Hematopoietic multipotent progenitor cell treated with erythropoietin and hydrocortisone succinate and interleukin-3 and kit ligand, for 6 days (in vitro differentiated cells): ENCODE data around the gene PRF1.
"Not testable (repeated sequence)": the region's sequence is repeated elsewhere in the genome, so short reads cannot be mapped to it uniquely, and the experiment has no call there.

ENCODE experiments used
- DNase-seq: peaks from one replicate; pipeline ENCODE4 v3.0.0-alpha.2; 2015

PRF1 gene

DNA sequence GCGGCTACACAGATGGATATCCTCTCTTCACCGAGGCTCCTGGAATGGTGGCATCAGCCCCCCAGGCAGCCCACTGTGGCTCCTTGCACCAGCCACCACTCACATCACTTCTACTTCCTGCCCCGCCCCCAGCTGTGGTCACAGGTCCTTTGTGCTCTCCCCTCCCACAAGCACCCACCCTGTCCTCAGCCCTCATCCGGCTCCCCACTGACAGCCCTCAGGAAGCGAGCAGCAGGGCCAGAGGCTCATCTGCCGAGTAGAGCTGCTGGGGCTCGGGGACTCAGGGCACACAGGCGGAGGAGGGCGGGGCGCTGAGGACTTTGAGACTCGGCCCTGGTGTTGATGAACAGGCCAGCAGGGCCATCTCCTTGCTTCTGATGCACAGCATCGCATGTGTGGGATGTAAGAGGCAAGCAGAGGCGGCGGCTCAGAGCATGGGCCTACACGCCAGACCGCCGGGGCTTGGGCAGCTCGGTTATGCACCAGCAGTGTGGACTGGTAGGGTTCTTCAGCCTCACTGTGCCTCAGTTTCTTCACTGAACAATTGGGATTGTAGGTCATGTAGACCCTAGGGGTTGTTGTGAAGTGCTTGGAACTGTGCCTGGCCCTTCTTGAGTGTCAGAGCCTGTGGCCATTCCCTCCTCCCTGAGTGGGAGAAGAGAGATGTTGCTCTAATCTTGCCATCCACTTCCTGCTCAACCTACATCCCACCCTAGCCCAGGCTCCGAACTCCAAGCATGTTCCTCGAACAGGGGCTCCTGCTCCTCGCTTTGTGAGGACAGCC is at the start of gene PRF1:
Gene PRF1 (minus strand): TSS at position 77 of the 784 bp plus-strand sequence. CDS start 1,839 bp downstream, outside the sequence.
- no peak for DNase-seq

- DNase-seq, result peak; percentile 38
These were observed 49.1 kb upstream of the PRF1 start for GRCh38 chr10:70651661-70652060.

- peak; percentile 64 for DNase-seq
These were observed 48.2 kb upstream of the PRF1 start for GRCh38 chr10:70650718-70651117.

DNA sequence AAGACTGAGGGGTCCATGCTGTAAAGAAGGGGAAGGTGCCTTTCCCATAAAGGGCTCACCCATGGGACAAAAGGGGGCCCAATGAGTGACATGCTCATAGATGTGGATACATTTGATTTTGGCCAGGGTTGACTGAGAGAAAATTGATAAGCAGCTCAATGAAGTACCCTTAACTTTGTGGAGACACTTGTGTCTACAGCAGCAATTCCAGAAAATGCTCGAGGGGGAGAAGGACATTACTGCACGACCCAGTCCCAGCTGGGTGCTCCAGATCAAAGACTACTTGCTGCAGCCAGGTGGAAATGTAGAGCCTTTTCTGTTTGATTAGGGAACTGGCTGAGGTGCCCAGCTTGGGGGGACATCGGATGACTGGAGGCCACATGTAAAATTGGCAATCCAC is 47.6 kb upstream of the PRF1 start:
- no peak for DNase-seq

DNA sequence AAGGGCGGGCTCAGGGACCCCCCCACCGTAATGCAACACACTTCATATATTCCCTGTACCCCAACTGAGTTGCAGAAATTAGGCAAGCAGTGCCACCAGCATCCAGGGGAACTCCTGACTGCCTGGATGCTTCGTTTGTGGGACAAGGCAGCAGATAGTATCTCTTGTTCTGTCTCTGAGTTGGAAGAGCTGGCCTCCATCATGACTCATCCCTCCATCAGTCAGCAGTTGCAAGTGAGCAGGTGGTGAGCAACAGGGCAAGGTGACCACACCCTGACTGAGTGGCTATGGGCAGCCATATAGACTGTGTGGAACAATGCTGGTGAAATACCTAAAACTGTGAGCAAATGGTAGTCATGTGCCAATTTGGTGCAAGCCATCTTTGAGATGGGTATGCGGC is 47.0 kb upstream of the PRF1 start:
- DNase-seq, result no peak

DNA sequence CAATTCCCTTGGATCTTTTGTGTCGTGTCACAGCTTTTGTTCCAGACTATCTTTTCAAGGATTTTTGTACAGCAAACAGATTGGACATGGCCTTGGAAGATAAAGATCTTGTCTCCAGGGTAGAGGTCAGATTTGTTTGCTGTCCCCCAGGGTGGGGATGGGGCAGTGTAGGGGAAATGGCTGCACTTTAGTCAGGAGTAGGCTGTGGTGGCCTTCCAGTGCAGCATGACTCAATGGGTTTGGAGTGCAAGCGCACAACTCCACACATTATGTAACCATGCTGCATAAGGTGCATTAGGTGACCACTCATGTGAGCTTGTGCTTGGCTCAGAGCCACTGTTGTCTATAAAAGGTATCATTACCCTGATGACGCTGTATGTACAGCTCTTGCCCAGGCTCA is 45.9 kb upstream of the PRF1 start:
- peak; percentile 36 for DNase-seq

DNA sequence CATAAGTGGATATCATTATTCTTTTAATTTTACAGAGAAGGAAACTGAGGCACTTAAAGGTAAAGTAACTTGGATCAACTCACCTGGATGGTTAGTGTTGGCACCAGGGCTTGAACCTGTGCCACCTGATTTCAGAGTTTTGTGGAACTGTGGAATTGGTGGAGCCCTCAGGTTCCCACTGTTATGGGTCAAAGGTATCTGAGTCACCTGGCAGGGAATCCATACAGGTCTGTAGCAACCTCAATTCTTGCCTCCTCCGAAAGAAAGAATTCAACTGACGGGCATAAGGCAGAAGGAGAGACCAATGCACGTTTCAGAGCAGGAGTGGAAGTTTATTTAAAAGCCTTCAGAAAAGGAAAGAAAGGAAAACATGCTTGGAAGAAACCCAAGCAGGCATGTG is 44.5 kb upstream of the PRF1 start:
- no peak for DNase-seq

- not testable (repeated sequence) for DNase-seq
These were observed 42.4 kb upstream of the PRF1 start for GRCh38 chr10:70644959-70645358.

GRCh38 chr10:70643272-70643671 is 40.7 kb upstream of the PRF1 start:
- DNase-seq, result not testable (repeated sequence)

GRCh38 chr10:70639640-70640383 is 37.3 kb upstream of the PRF1 start:
- not testable (repeated sequence) for DNase-seq

DNA sequence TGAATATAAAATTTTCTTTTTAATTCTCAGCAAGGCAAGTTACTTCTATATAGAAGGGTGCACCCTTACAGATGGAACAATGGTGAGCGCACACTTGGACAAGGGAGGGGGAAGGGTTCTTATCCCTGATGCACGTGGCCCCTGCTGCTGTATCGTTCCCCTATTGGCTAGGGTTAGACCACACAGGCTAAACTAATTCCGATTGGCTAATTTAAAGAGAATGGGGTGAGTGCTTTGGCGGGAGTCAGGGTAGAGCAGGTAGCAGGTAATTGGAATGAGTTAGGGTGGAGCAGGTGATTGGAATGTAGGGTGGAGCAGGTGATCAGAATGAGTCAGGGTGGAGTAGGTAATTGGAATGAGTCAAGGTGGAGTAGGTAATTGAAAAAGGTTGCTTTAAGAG is 32.0 kb upstream of the PRF1 start:
- not testable (repeated sequence) for DNase-seq

DNA sequence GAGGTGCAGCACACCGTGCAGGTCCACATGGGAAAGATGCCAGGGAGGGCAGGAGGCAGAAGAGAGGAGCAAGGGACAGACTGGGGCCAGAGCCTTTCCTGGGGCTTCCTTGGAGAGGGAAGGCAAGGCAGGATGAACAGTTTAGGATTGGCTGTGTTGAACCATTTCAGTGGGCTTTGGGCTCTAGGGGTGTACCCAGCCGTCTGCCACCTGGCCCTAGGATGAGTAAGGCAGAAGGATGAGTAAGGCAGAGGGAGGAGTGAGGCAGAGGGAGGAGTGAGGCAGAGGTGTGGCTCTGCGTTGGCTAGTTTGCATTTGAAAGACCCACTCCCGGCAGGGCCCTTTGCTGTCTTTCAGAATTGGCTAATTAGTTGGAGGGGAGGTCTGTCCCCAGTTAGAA is 31.5 kb upstream of the PRF1 start:
- no peak for DNase-seq

- not testable (repeated sequence) for DNase-seq
These were observed 29.2 kb upstream of the PRF1 start for GRCh38 chr10:70631735-70632134.

- no peak for DNase-seq
These were observed 26.8 kb upstream of the PRF1 start for GRCh38 chr10:70629338-70629737.

DNA sequence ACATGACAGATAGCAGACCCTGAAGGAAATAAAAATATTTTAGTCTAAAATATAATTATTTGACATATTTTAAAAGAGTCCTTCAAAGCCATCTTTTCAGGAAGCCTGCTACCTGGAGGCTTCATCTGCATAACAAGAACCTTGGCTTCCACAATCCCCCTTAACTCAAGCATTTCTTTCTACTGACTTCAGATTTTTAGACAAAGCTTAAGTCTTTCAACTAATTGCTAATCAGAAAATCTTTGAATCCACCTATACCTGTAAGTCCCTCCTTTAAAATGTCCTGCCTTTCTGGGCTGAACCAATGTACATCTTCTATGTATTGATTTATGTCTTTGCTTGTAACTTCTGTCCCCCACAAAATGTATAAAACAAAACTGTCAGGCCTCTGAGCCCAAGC is 23.5 kb upstream of the PRF1 start:
- DNase-seq, result no peak

DNA sequence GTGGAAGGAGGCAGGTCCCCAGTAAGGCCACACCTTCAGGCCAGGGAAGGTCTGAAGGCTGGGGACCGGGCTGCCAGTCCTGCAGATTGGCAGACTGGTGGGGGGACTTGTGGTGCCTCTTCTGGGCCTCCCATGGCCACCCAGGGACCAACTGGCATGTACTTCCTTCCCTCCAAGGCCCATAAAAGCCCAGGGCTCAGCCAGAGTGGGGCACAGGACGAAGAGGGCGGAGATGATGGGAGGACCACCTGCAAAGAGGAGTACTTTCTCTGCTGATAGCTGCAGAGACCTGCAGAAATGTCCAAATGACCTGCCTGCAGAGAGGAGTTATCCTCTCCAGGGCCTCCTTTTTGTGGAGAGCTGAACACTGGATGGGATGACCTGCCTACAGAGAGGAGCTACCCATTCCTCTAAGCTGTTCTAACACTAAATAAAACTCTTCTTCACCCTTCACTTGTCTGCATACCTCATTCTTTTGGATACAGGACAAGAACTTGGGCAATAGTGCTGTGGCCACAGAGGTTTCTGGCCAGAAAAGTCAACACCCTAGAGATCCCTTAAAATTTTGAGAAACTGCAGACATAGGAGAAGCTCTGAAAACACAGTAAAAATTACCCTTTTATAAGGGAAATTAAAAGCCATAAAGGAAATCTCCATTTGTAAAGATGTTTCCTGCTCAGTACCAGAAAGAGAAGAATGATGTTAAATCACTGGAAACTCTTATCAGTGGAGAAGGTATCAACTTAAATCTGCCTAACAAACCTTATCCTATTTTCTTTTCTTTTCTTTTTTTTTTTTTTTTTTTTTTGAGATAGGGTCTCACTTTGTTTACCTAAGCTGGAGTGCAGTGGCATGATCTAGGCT is 20.7 kb upstream of the PRF1 start:
- DNase-seq, result no peak

- DNase-seq, result no peak
These were observed 20.0 kb upstream of the PRF1 start for GRCh38 chr10:70622541-70622940.

GRCh38 chr10:70621503-70622078 is 19.1 kb upstream of the PRF1 start:
- no peak for DNase-seq

GRCh38 chr10:70620020-70620289 is 17.4 kb upstream of the PRF1 start:
- DNase-seq, result no peak

DNA sequence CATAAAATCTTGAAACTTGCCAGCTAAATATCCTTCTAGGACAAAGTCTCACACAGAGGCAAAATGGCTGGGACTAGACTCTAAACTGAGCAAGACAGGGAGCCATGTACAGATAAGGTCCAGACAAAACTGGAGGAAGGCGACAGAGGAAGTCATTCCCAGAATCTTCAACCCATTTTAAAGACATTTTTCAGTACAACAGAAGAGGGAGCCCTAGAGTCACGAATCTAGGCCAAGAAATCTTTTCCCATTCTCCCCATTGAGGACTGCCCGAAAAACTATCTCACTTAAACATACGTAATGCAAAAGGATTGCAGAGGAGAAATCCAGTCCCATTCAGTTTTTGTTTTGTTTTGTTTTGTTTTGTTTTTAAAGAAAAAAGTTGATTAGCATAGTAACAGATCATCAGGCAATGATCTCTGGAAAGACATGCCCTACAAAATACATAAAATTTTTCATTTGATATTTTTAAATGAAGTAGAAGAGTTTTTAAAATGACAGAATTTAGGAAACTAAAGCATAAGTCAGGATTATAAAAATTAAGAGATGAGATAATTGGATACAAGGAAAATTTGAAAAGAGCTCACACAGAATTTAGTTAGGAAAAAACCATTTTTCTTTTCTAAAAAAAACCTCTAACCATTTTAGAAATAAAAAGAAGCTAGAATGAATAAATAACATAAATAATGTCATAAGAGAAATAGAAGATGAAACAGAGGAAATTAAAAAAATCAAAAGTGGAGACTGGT is 16.9 kb upstream of the PRF1 start:
- peak; percentile 58 for DNase-seq

DNA sequence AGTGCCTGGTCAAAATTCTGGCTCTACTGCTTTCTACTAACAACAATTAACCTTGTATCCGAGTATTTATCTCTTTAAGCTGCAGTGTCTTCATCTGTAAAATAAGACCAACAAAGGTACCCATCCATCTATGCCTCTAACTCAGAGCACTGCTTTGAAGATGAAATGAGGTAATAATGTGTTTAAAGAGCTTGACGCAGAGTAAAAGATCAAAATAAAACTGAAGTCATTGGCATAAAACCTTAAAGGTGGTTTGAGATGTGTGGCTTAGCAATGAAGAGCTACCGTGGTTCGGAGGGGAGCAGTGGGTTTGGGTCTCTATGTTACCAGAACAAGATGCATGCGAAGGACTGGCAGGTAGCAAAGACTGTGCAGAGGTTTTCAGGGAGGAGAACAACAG is 16.1 kb upstream of the PRF1 start:
- DNase-seq, result no peak

GRCh38 chr10:70617798-70618568 is 15.4 kb upstream of the PRF1 start:
- DNase-seq, result no peak
